Embryonic facial prominence (tissue), 1 donor: Measurements from ENCODE around the gene MAVS.
A peak's percentile ranks its signal among the peaks of the same experiment; 100 is the strongest.
"Not testable (repeated sequence)": the region's sequence is repeated elsewhere in the genome, so short reads cannot be mapped to it uniquely, and the experiment has no call there.

Experiments
- DNase-seq: peaks from one replicate; pipeline ENCODE4 v3.0.0-alpha.2; 2016; ENCODE audit errors: extremely low spot score

The MAVS gene

GRCh38 chr20:3887876-3888620 lies 41.4 kb downstream of the MAVS start:
- no peak for DNase-seq

- DNase-seq, result peak; percentile 97
These were observed 42.2 kb downstream of the MAVS start, which contains the start of gene PANK2 for GRCh38 chr20:3888622-3889488. Gene PANK2, plus strand, starts transcription at chr20:3889387.

- no peak for DNase-seq
These were observed 43.1 kb downstream of the MAVS start for GRCh38 chr20:3889489-3890397.

- no peak for DNase-seq
These were observed 43.7 kb downstream of the MAVS start for GRCh38 chr20:3890398-3890751.

- DNase-seq, result no peak
These were observed 44.6 kb downstream of the MAVS start for GRCh38 chr20:3890999-3891929.

- DNase-seq, result no peak
These were observed 48.2 kb downstream of the MAVS start for GRCh38 chr20:3894796-3895195.

GRCh38 chr20:3896302-3896701 lies 49.7 kb downstream of the MAVS start:
- no peak for DNase-seq

- no peak for DNase-seq
These were observed 50.4 kb downstream of the MAVS start for GRCh38 chr20:3896853-3897583.

- DNase-seq, result not testable (repeated sequence)
These were observed 51.5 kb downstream of the MAVS start for GRCh38 chr20:3898181-3898580.

GRCh38 chr20:3898639-3899038 lies 52.0 kb downstream of the MAVS start:
- no peak for DNase-seq

GRCh38 chr20:3900187-3900604 lies 53.6 kb downstream of the MAVS start:
- no peak for DNase-seq

- no peak for DNase-seq
These were observed 54.5 kb downstream of the MAVS start for GRCh38 chr20:3901028-3901705.

- no peak for DNase-seq
These were observed 55.2 kb downstream of the MAVS start for GRCh38 chr20:3901706-3902440.

GRCh38 chr20:3902446-3902845 lies 55.8 kb downstream of the MAVS start:
- no peak for DNase-seq

- no peak for DNase-seq
These were observed 57.6 kb downstream of the MAVS start for GRCh38 chr20:3904224-3904623.

GRCh38 chr20:3904857-3905256 lies 58.2 kb downstream of the MAVS start:
- DNase-seq, result no peak

- DNase-seq, result not testable (repeated sequence)
These were observed 60.4 kb downstream of the MAVS start for GRCh38 chr20:3906744-3907721.

- DNase-seq, result no peak
These were observed 62.0 kb downstream of the MAVS start for GRCh38 chr20:3908667-3909066.
